H9 (cell line): ENCODE results near the gene FOXA2. TPM values are rescaled to one million over a fixed set of nuclear protein-coding genes. Genes with fewer than 3 reads are reported as not detected.

ENCODE experiments used
- DNase-seq: peaks from one replicate; pipeline ENCODE4 v3.0.0-alpha.2; 2017
- H2AFZ ChIP-seq: one replicate; pipeline ENCODE4 v1.6.1; 2013; ENCODE audit warnings: mild to moderate bottlenecking, low read length, control low read depth, moderate library complexity
- H2AK5ac ChIP-seq: 2 replicates; pipeline ENCODE4 v1.6.1; 2013; ENCODE audit warnings: low read length, control low read depth, mixed read lengths; ENCODE audit not compliant: insufficient read length
- H2BK120ac ChIP-seq: one replicate; pipeline ENCODE4 v1.6.1; 2013; ENCODE audit warnings: low read depth, mild to moderate bottlenecking, low read length, control low read depth, inconsistent platforms; ENCODE audit not compliant: poor library complexity, severe bottlenecking
- H2BK12ac ChIP-seq: 2 replicates; pipeline ENCODE4 v1.6.1; 2013; ENCODE audit warnings: low read length, control low read depth, mixed read lengths, low read depth; ENCODE audit not compliant: insufficient read length
- H2BK15ac ChIP-seq: 2 replicates; pipeline ENCODE4 v1.6.1; 2013; ENCODE audit warnings: low read depth, low read length, control low read depth
- H2BK20ac ChIP-seq: one replicate; pipeline ENCODE4 v1.6.1; 2013; ENCODE audit warnings: low read depth, mild to moderate bottlenecking, low read length, control low read depth, inconsistent platforms; ENCODE audit not compliant: poor library complexity, severe bottlenecking
- H2BK5ac ChIP-seq: 2 replicates; pipeline ENCODE4 v1.6.1; 2013; ENCODE audit warnings: low read length, control low read depth, mixed read lengths; ENCODE audit not compliant: insufficient read length
- H3K14ac ChIP-seq: 2 replicates; pipeline ENCODE4 v1.6.1; 2013; ENCODE audit warnings: low read length, control low read depth; ENCODE audit not compliant: insufficient read depth
- H3K18ac ChIP-seq: 2 replicates; pipeline ENCODE4 v1.6.1; 2013; ENCODE audit warnings: low read depth, mild to moderate bottlenecking, mixed read lengths, low read length, control low read depth; ENCODE audit not compliant: insufficient read length
- H3K23ac ChIP-seq: 2 replicates; pipeline ENCODE4 v1.6.1; 2013; ENCODE audit warnings: low read length, control low read depth, mixed read lengths, low read depth; ENCODE audit not compliant: insufficient read length
- H3K23me2 ChIP-seq: 2 replicates; pipeline ENCODE4 v1.6.1; 2013; ENCODE audit warnings: low read depth, mild to moderate bottlenecking, mixed read lengths, low read length, control low read depth; ENCODE audit not compliant: insufficient read length, poor library complexity, severe bottlenecking
- H3K27ac ChIP-seq: 2 replicates; pipeline ENCODE4 v1.5.1; 2013; ENCODE audit warnings: low read length, control low read depth, mixed read lengths, low read depth; ENCODE audit not compliant: insufficient read length
- H3K27me3 ChIP-seq: 2 replicates; pipeline ENCODE4 v1.6.1; 2013; ENCODE audit warnings: low read length, control low read depth, inconsistent platforms; ENCODE audit not compliant: insufficient read depth
- H3K4ac ChIP-seq: 2 replicates; pipeline ENCODE4 v1.6.1; 2013; ENCODE audit warnings: low read depth, mild to moderate bottlenecking, control low read depth, inconsistent platforms, low read length, moderate library complexity
- H3K4me1 ChIP-seq: 2 replicates; pipeline ENCODE4 v1.6.1; 2013; ENCODE audit warnings: low read length, control low read depth, inconsistent platforms; ENCODE audit not compliant: insufficient read depth
- H3K4me2 ChIP-seq: 2 replicates; pipeline ENCODE4 v1.6.1; 2013; ENCODE audit warnings: low read length, control low read depth, mixed read lengths; ENCODE audit not compliant: insufficient read length, insufficient read depth
- H3K56ac ChIP-seq: 2 replicates; pipeline ENCODE4 v1.6.1; 2013; ENCODE audit warnings: low read depth, mild to moderate bottlenecking, mixed read lengths, low read length, control low read depth; ENCODE audit not compliant: insufficient read length
- H3K79me1 ChIP-seq: 2 replicates; pipeline ENCODE4 v1.6.1; 2013; ENCODE audit warnings: low read depth, mild to moderate bottlenecking, moderate library complexity, low read length, control low read depth, inconsistent platforms; ENCODE audit not compliant: insufficient read depth, poor library complexity, severe bottlenecking
- H3K79me2 ChIP-seq: 2 replicates; pipeline ENCODE4 v1.6.1; 2013; ENCODE audit warnings: low read length, control low read depth, inconsistent platforms; ENCODE audit not compliant: insufficient read depth
- H3K9ac ChIP-seq: 2 replicates; pipeline ENCODE4 v1.6.1; 2013; ENCODE audit warnings: low read length, control low read depth, mixed read lengths; ENCODE audit not compliant: insufficient read length; ENCODE audit errors: extremely low read depth
- H3K9me3 ChIP-seq: one replicate; pipeline ENCODE4 v1.6.1; 2013; ENCODE audit warnings: low read depth, low read length, inconsistent platforms; ENCODE audit not compliant: control insufficient read depth
- H3T11ph ChIP-seq: one replicate; pipeline ENCODE4 v1.6.1; 2013; ENCODE audit warnings: mild to moderate bottlenecking, low read length, control low read depth, inconsistent platforms
- H4K20me1 ChIP-seq: one replicate; pipeline ENCODE4 v1.6.1; 2013; ENCODE audit not compliant: control insufficient read depth, insufficient read length, insufficient read depth
- H4K5ac ChIP-seq: 2 replicates; pipeline ENCODE4 v1.6.1; 2013; ENCODE audit warnings: low read depth, mild to moderate bottlenecking, mixed read lengths, low read length, control low read depth; ENCODE audit not compliant: insufficient read length
- H4K8ac ChIP-seq: replicated peaks from 2 replicates; pipeline ENCODE4 v1.6.1; 2013; ENCODE audit warnings: low read length, control low read depth, mixed read lengths, low read depth; ENCODE audit not compliant: insufficient read length
- H4K91ac ChIP-seq: 2 replicates; pipeline ENCODE4 v1.6.1; 2013; ENCODE audit warnings: low read depth, mild to moderate bottlenecking, moderate library complexity, mixed read lengths, low read length, control low read depth; ENCODE audit not compliant: insufficient read length
- H3K27ac Mint-ChIP-seq, 3 experiments: 2 replicates in 2 of 3; 3 replicates in 1 of 3; pipeline ENCODE4 v1.8.0; 2020 to 2021; ENCODE audit warnings: mixed read lengths in 3 of 3, mild to moderate bottlenecking in 1 of 3, moderate library complexity in 1 of 3
- H3K27me3 Mint-ChIP-seq: 2 replicates; pipeline ENCODE4 v1.8.0; 2021; ENCODE audit warnings: low read depth, mild to moderate bottlenecking, moderate library complexity, mixed read lengths
- H3K36me3 Mint-ChIP-seq, 3 experiments: 2 replicates in 2 of 3; 3 replicates in 1 of 3; pipeline ENCODE4 v1.8.0; 2020 to 2021; ENCODE audit warnings: low read depth in 3 of 3, mixed read lengths in 3 of 3; ENCODE audit not compliant: insufficient read depth in 1 of 3
- H3K4me1 Mint-ChIP-seq, 2 experiments: 2 replicates each; pipeline ENCODE4 v1.8.0; 2020; ENCODE audit warnings: mixed read lengths in 2 of 2
- H3K4me3 Mint-ChIP-seq, 2 experiments: 2 replicates in 1 of 2; 3 replicates in 1 of 2; pipeline ENCODE4 v1.8.0; 2020 to 2021; ENCODE audit warnings: mild to moderate bottlenecking in 2 of 2, mixed read lengths in 2 of 2, moderate library complexity in 1 of 2
- H3K9me3 Mint-ChIP-seq, 2 experiments: 2 replicates in 1 of 2; 3 replicates in 1 of 2; pipeline ENCODE4 v1.8.0; 2020; ENCODE audit warnings: mild to moderate bottlenecking in 2 of 2, mixed read lengths in 2 of 2, moderate library complexity in 1 of 2
- WGBS: extraction: QIAGEN DNeasy Blood & Tissue Kit; methylation state at CpG from one replicate; pipeline ENCODE4 v1.1.7; 2013; ENCODE audit warnings: missing lambda C conversion rate, low lambda C conversion rate, mixed read lengths; ENCODE audit not compliant: insufficient read length; ENCODE audit errors: extremely low coverage; 5-methylcytosine and 5-hydroxymethylcytosine counted together
- total RNA-seq: library from RNA; stranded (reverse); gene quantifications from 2 replicates; pipeline ENCODE4 v1.2.1, GENCODE V29; 2021
- TF ChIP-seq, protein P1 (sequence below): fragments of 200-600 bp; sonication (generic); conservative IDR thresholded peaks from 3 replicates; pipeline ENCODE4 v1.8.0; 2021; ENCODE audit warnings: antibody characterized with exemption, mild to moderate bottlenecking

FOXA2 gene
- total RNA-seq, 1 experiment from 2014 or later = not detected

DNA sequence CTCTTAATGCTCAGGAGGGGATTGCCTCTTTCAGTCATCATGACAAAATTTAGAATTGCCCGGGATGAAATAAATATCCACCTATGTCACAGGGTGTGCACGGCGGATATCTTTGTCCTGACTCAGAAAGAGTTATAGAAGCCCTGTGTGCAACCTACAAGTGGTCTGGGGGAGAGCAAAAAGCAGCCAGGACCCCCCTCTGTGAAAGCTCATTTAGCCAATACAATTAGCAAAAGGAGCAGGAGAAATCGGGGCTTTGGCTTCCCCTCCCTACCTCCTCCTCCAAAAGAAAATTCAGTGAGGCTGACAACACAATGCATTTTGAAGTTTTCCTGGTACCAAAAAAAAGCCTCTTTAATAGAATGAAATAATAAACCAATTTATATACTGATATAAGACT, 21.8 kb downstream of the FOXA2 start:
- peaks cover 100% of the 10 kb centered on the region for H3K27me3 Mint-ChIP-seq
- H3K4me1 Mint-ChIP-seq = peaks cover 63 to 79% of the 10 kb centered on the region in 2 experiments
- Histone ChIP-seq H2AK5ac (no peak overlapping the region), H3T11ph (no peak overlapping the region), H3K23me2 (peaks cover 2% of the 10 kb centered on the region), H2BK120ac (no peak overlapping the region), H2BK12ac (no peak overlapping the region), H3K23ac (no peak overlapping the region), H2BK5ac (no peak overlapping the region), H2BK15ac (no peak overlapping the region), H3K27me3 (peaks cover 89% of the 10 kb centered on the region), H4K5ac (no peak overlapping the region), H3K18ac (no peak overlapping the region), H3K4me2 (no peak overlapping the region), H3K9me3 (no peaks in the 10 kb centered on the region), H3K9ac (no peak overlapping the region), H4K8ac (no peak overlapping the region), H3K4me1 (peaks cover 16% of the 10 kb centered on the region; the same call in 1 of the 2 replicates), H4K20me1 (no peaks in the 10 kb centered on the region), H3K27ac (no peak overlapping the region), H2AFZ (no peak overlapping the region), H3K79me2 (no peaks in the 10 kb centered on the region), H3K14ac (no peak overlapping the region), H3K79me1 (no peaks in the 10 kb centered on the region), H2BK20ac (no peak overlapping the region), H3K4ac (no peak overlapping the region), H4K91ac (no peak overlapping the region), H3K56ac (no peak overlapping the region)
- peak overlapping the region in 1 of 2 experiments; percentile 19; a peak in 1 of 5 replicates for H3K4me3 Mint-ChIP-seq
- WGBS = no CpG with 5 or more reads among the region's 4 CpGs
- no peak overlapping the region for H3K27ac Mint-ChIP-seq
- H3K36me3 Mint-ChIP-seq = no peaks in the 10 kb centered on the region
- TF ChIP-seq, protein P1, sequence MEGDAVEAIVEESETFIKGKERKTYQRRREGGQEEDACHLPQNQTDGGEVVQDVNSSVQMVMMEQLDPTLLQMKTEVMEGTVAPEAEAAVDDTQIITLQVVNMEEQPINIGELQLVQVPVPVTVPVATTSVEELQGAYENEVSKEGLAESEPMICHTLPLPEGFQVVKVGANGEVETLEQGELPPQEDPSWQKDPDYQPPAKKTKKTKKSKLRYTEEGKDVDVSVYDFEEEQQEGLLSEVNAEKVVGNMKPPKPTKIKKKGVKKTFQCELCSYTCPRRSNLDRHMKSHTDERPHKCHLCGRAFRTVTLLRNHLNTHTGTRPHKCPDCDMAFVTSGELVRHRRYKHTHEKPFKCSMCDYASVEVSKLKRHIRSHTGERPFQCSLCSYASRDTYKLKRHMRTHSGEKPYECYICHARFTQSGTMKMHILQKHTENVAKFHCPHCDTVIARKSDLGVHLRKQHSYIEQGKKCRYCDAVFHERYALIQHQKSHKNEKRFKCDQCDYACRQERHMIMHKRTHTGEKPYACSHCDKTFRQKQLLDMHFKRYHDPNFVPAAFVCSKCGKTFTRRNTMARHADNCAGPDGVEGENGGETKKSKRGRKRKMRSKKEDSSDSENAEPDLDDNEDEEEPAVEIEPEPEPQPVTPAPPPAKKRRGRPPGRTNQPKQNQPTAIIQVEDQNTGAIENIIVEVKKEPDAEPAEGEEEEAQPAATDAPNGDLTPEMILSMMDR = no peak
- H3K9me3 Mint-ChIP-seq = peaks cover 0 to 18% of the 10 kb centered on the region in 2 experiments; a peak in 2 of 5 replicates
- DNase-seq = no peak
